GM23338 (cell line): ENCODE results near the gene NDUFAF5.

Experiments used
- EZH2 ChIP-seq: fragments of 200-600 bp; sonication (generic); IDR thresholded peaks from one replicate; pipeline ENCODE4 v1.8.0; 2017; ENCODE audit warnings: antibody characterized with exemption, mild to moderate bottlenecking, low read depth; ENCODE audit not compliant: unreplicated experiment
- EZH2phosphoT487 ChIP-seq: fragments of 200-600 bp; sonication (generic); IDR thresholded peaks from one replicate; pipeline ENCODE4 v1.8.1; 2018; ENCODE audit warnings: antibody characterized with exemption; ENCODE audit not compliant: unreplicated experiment
- NANOG ChIP-seq: IDR thresholded peaks from 2 replicates; pipeline ENCODE4 v1.6.1; 2016; ENCODE audit warnings: antibody characterized with exemption, borderline replicate concordance
- POLR2AphosphoS5 ChIP-seq: IDR thresholded peaks from 2 replicates; pipeline ENCODE4 v1.6.1; 2016; ENCODE audit warnings: antibody characterized with exemption, low read depth
- TF ChIP-seq, protein P1 (sequence below), 2 experiments: fragments of 200-600 bp in 1 of 2; sonication (generic) in 1 of 2; conservative IDR thresholded peaks; 2 replicates each; pipeline versions ENCODE4 v1.5.1 to v1.6.1; 2016 to 2017; ENCODE audit warnings: antibody characterized with exemption in 2 of 2, low read depth in 2 of 2, mild to moderate bottlenecking in 2 of 2, moderate library complexity in 1 of 2
- TF ChIP-seq, protein P2 (sequence below): IDR thresholded peaks from one replicate; pipeline ENCODE4 v1.6.1; 2018; ENCODE audit warnings: antibody characterized with exemption; ENCODE audit not compliant: unreplicated experiment
- TF ChIP-seq, protein P3 (sequence below): fragments of 250-450 bp; sonication (Bioruptor Pico); IDR thresholded peaks from 2 replicates; pipeline ENCODE4 v1.5.0; 2020; ENCODE audit warnings: mild to moderate bottlenecking, moderate library complexity

DNA sequence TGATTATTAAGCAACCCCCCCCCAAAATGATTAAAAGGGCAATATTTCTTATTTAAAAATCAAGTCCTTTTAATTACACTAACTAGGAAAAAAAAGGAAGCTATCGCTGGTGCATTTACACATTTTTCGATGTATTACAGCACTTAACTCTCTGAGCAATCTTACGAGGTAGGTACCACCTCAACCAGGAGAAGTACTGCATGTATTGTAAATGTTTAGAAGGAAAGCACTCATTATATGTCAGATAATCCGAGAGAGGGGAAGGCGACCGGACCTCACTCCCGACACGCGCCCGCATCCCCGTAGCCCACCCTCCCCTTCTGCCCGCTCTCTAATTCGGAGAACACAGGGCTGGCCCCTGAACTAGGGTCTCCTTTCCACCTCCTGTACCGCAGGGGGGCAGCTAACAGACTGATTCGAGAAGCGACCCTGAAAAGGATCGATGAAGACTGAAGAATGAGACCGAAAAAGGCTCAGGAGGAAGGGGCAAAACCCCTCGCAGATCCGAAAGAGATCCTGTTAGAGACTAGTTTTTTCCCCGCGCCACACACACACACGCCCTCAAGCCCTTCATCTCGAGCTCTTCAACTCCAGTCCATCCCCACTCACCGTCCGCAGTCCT is 446 bp upstream of the NDUFAF5 start:
- TF ChIP-seq EZH2, result no peak
- TF ChIP-seq, protein P1, sequence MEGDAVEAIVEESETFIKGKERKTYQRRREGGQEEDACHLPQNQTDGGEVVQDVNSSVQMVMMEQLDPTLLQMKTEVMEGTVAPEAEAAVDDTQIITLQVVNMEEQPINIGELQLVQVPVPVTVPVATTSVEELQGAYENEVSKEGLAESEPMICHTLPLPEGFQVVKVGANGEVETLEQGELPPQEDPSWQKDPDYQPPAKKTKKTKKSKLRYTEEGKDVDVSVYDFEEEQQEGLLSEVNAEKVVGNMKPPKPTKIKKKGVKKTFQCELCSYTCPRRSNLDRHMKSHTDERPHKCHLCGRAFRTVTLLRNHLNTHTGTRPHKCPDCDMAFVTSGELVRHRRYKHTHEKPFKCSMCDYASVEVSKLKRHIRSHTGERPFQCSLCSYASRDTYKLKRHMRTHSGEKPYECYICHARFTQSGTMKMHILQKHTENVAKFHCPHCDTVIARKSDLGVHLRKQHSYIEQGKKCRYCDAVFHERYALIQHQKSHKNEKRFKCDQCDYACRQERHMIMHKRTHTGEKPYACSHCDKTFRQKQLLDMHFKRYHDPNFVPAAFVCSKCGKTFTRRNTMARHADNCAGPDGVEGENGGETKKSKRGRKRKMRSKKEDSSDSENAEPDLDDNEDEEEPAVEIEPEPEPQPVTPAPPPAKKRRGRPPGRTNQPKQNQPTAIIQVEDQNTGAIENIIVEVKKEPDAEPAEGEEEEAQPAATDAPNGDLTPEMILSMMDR (conservative IDR thresholded peaks at IDR 0.05; ENCODE audit: low read depth in 2 of 2), result no peak
- no peak; the same call in 1 of the 2 replicates for TF ChIP-seq POLR2AphosphoS5
- no peak for TF ChIP-seq EZH2phosphoT487
- TF ChIP-seq, protein P2, sequence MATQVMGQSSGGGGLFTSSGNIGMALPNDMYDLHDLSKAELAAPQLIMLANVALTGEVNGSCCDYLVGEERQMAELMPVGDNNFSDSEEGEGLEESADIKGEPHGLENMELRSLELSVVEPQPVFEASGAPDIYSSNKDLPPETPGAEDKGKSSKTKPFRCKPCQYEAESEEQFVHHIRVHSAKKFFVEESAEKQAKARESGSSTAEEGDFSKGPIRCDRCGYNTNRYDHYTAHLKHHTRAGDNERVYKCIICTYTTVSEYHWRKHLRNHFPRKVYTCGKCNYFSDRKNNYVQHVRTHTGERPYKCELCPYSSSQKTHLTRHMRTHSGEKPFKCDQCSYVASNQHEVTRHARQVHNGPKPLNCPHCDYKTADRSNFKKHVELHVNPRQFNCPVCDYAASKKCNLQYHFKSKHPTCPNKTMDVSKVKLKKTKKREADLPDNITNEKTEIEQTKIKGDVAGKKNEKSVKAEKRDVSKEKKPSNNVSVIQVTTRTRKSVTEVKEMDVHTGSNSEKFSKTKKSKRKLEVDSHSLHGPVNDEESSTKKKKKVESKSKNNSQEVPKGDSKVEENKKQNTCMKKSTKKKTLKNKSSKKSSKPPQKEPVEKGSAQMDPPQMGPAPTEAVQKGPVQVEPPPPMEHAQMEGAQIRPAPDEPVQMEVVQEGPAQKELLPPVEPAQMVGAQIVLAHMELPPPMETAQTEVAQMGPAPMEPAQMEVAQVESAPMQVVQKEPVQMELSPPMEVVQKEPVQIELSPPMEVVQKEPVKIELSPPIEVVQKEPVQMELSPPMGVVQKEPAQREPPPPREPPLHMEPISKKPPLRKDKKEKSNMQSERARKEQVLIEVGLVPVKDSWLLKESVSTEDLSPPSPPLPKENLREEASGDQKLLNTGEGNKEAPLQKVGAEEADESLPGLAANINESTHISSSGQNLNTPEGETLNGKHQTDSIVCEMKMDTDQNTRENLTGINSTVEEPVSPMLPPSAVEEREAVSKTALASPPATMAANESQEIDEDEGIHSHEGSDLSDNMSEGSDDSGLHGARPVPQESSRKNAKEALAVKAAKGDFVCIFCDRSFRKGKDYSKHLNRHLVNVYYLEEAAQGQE, result no peak
- TF ChIP-seq NANOG, result no peak
- TF ChIP-seq, protein P3, sequence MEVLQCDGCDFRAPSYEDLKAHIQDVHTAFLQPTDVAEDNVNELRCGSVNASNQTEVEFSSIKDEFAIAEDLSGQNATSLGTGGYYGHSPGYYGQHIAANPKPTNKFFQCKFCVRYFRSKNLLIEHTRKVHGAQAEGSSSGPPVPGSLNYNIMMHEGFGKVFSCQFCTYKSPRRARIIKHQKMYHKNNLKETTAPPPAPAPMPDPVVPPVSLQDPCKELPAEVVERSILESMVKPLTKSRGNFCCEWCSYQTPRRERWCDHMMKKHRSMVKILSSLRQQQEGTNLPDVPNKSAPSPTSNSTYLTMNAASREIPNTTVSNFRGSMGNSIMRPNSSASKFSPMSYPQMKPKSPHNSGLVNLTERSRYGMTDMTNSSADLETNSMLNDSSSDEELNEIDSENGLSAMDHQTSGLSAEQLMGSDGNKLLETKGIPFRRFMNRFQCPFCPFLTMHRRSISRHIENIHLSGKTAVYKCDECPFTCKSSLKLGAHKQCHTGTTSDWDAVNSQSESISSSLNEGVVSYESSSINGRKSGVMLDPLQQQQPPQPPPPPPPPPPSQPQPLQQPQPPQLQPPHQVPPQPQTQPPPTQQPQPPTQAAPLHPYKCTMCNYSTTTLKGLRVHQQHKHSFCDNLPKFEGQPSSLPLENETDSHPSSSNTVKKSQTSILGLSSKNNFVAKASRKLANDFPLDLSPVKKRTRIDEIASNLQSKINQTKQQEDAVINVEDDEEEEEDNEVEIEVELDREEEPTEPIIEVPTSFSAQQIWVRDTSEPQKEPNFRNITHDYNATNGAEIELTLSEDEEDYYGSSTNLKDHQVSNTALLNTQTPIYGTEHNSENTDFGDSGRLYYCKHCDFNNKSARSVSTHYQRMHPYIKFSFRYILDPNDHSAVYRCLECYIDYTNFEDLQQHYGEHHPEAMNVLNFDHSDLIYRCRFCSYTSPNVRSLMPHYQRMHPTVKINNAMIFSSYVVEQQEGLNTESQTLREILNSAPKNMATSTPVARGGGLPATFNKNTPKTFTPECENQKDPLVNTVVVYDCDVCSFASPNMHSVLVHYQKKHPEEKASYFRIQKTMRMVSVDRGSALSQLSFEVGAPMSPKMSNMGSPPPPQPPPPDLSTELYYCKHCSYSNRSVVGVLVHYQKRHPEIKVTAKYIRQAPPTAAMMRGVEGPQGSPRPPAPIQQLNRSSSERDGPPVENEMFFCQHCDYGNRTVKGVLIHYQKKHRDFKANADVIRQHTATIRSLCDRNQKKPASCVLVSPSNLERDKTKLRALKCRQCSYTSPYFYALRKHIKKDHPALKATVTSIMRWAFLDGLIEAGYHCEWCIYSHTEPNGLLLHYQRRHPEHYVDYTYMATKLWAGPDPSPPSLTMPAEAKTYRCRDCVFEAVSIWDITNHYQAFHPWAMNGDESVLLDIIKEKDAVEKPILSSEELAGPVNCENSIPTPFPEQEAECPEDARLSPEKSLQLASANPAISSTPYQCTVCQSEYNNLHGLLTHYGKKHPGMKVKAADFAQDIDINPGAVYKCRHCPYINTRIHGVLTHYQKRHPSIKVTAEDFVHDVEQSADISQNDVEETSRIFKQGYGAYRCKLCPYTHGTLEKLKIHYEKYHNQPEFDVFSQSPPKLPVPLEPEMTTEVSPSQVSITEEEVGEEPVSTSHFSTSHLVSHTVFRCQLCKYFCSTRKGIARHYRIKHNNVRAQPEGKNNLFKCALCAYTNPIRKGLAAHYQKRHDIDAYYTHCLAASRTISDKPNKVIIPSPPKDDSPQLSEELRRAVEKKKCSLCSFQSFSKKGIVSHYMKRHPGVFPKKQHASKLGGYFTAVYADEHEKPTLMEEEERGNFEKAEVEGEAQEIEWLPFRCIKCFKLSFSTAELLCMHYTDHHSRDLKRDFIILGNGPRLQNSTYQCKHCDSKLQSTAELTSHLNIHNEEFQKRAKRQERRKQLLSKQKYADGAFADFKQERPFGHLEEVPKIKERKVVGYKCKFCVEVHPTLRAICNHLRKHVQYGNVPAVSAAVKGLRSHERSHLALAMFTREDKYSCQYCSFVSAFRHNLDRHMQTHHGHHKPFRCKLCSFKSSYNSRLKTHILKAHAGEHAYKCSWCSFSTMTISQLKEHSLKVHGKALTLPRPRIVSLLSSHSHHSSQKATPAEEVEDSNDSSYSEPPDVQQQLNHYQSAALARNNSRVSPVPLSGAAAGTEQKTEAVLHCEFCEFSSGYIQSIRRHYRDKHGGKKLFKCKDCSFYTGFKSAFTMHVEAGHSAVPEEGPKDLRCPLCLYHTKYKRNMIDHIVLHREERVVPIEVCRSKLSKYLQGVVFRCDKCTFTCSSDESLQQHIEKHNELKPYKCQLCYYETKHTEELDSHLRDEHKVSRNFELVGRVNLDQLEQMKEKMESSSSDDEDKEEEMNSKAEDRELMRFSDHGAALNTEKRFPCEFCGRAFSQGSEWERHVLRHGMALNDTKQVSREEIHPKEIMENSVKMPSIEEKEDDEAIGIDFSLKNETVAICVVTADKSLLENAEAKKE (CRISPR knock-in tag), result no peak
